PC-9 (cell line): ENCODE data around the gene GDE1.

Experiments
- CTCF ChIP-seq: fragments of 200-600 bp; sonication (generic); conservative IDR thresholded peaks from 2 replicates; pipeline ENCODE4 v1.6.1; 2017; ENCODE audit warnings: mixed run types, antibody characterized with exemption, mild to moderate bottlenecking, moderate library complexity
- EZH2 ChIP-seq: fragments of 200-600 bp; sonication (generic); IDR thresholded peaks from 2 replicates; pipeline ENCODE4 v1.8.0; 2017; ENCODE audit warnings: antibody characterized with exemption, low read depth

DNA sequence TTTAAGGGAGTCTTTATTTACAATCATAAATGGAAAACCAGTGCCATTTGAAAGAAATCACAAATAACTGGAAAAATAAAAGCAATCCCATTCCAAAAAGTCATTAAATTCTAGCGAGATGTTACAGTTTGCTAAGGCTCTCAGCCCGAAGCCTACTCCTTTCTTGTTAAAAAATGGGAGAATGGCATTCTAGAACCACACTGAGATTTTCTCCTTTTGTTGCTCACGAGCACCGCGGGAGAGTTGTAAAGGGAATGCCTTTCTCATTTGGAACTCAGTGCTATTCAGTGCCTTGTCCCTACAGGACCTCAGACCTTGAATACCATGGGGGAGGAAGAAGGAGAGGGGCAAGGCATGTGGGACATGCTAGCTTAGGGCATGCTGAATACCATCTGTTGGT, 36.3 kb downstream of the GDE1 start:
- no peak for TF ChIP-seq CTCF
- no peak for TF ChIP-seq EZH2
